Adipocyte (in vitro differentiated cells): ENCODE data around the gene UCP3.
"Not testable (repeated sequence)": the region's sequence is repeated elsewhere in the genome, so short reads cannot be mapped to it uniquely, and the experiment has no call there.

ENCODE experiments used
- DNase-seq: peaks from one replicate; pipeline ENCODE4 v3.0.0-alpha.2; 2015; ENCODE audit warnings: low read depth
- H3K27me3 ChIP-seq: replicated peaks from 2 replicates; pipeline ENCODE4 v1.7.0; 2013; ENCODE audit warnings: mild to moderate bottlenecking, low read length, moderate library complexity; ENCODE audit not compliant: control insufficient read depth, insufficient read depth
- H3K36me3 ChIP-seq: 2 replicates; pipeline ENCODE4 v1.7.0; 2013; ENCODE audit warnings: low read length, mild to moderate bottlenecking, moderate library complexity; ENCODE audit not compliant: control insufficient read depth, insufficient read depth, severe bottlenecking
- H3K4me1 ChIP-seq: 2 replicates; pipeline ENCODE4 v1.7.0; 2013; ENCODE audit warnings: mild to moderate bottlenecking, low read length, moderate library complexity; ENCODE audit not compliant: control insufficient read depth, insufficient read depth
- H3K4me3 ChIP-seq: 2 replicates; pipeline ENCODE4 v1.7.0; 2013; ENCODE audit warnings: mild to moderate bottlenecking, low read length, moderate library complexity
- H3K9ac ChIP-seq: 2 replicates; pipeline ENCODE4 v1.7.0; 2013; ENCODE audit warnings: mild to moderate bottlenecking, low read length, moderate library complexity
- H3K9me3 ChIP-seq: 2 replicates; pipeline ENCODE4 v1.7.0; 2013; ENCODE audit warnings: mild to moderate bottlenecking, low read length, moderate library complexity; ENCODE audit not compliant: control insufficient read depth

Gene UCP3

GRCh38 chr11:73997120-73997770 is 11.6 kb downstream of the UCP3 start:
- H3K9me3 ChIP-seq = no peaks in the 10 kb centered on the region
- no peaks in the 10 kb centered on the region for H3K36me3 ChIP-seq
- no peaks in the 10 kb centered on the region for H3K4me1 ChIP-seq
- H3K4me3 ChIP-seq = no peak overlapping the region
- no peak for DNase-seq
- no peaks in the 10 kb centered on the region for H3K27me3 ChIP-seq
- H3K9ac ChIP-seq = no peak overlapping the region

DNA sequence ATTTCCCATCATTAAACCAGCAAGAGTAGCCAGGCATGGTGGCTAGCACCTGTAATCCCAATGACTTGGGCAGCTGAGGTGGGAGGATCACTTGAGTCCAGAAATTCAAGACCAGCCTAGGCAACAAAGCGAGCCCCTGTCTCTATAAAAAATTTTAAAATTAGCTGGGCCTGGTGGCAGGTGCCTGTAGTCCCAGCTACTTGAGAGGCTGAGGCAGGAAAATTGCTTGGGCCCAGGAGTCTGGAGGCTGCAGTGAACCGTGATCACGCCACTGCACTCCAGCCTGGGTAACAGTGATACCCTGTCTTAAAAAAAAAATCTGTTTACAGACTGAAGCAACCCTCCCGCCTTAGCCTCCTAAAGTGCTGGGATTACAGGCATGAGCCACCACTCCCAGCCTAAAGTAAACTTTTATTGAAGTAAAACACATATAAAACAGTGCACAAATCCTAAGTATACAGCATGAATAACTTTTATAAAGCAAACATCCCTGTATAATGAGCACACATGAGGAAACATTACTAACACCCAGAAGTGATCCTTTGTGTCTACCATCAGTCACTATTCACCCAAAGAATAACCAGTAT is 12.6 kb downstream of the UCP3 start:
- H3K4me1 ChIP-seq = no peaks in the 10 kb centered on the region
- no peak for DNase-seq
- H3K4me3 ChIP-seq = no peak overlapping the region
- H3K27me3 ChIP-seq = peaks cover 3% of the 10 kb centered on the region
- no peaks in the 10 kb centered on the region for H3K36me3 ChIP-seq
- no peak overlapping the region for H3K9ac ChIP-seq
- H3K9me3 ChIP-seq = no peaks in the 10 kb centered on the region

GRCh38 chr11:73995731-73996130 is 13.2 kb downstream of the UCP3 start:
- H3K4me3 ChIP-seq = no peak overlapping the region
- no peaks in the 10 kb centered on the region for H3K9me3 ChIP-seq
- no peak overlapping the region for H3K9ac ChIP-seq
- no peaks in the 10 kb centered on the region for H3K4me1 ChIP-seq
- DNase-seq = no peak
- peaks cover 5% of the 10 kb centered on the region for H3K27me3 ChIP-seq
- H3K36me3 ChIP-seq = no peaks in the 10 kb centered on the region

GRCh38 chr11:73995247-73995646 is 13.6 kb downstream of the UCP3 start:
- Histone ChIP-seq H3K9me3 (no peaks in the 10 kb centered on the region), H3K36me3 (no peaks in the 10 kb centered on the region), H3K4me1 (no peaks in the 10 kb centered on the region), H3K27me3 (peaks cover 5% of the 10 kb centered on the region), H3K9ac (no peak overlapping the region), H3K4me3 (no peak overlapping the region)
- no peak for DNase-seq

DNA sequence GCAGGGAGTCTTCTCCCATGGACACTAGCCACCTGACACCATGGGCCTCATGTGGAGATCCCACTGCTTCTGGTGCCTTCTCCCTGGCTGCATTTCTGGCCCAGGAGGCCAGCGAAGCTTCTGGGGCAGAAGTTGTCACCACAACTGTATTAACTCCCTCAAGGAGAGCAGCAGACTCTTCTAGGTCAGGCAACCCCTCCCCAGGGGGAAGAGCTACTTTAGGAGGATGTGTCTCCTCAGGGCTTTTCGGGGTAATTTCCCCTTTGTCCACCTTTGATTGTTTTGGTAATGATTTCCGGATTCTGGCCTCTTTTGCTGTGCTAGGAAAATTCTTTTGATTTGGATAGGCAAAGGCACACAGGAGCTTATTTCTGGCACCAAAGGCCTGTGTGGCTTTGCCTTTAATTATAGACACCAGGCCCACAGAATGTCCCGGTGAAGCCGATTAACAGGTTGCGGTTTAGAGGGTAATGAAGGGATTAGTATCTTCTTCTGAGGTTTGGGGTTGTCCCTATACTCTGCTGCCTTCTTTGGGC is 17.3 kb downstream of the UCP3 start:
- no peaks in the 10 kb centered on the region for H3K4me1 ChIP-seq
- no peak overlapping the region for H3K4me3 ChIP-seq
- no peaks in the 10 kb centered on the region for H3K36me3 ChIP-seq
- no peaks in the 10 kb centered on the region for H3K9me3 ChIP-seq
- H3K9ac ChIP-seq = no peak overlapping the region
- H3K27me3 ChIP-seq = peaks cover 5% of the 10 kb centered on the region
- no peak for DNase-seq

DNA sequence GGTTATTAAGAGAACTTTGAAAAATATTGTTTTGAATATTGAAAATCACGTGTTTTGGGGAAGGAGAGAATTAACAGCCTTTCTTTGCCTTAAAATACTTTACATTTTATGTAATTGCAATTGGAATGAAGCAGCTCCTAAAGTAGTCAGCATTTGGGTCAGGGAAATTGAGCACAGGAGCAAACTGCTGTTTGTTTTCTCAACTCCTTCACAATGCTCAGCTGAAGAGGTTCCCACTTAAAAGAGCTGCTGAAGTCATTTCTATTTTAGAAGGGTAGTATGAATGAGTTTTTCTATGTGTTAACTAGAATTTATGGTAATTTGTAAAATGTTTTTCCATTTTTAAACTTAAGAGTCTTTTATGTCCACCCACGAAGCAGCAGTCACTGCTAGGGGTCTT is 18.2 kb downstream of the UCP3 start:
- DNase-seq = no peak
- H3K9me3 ChIP-seq = no peaks in the 10 kb centered on the region
- H3K36me3 ChIP-seq = no peaks in the 10 kb centered on the region
- no peaks in the 10 kb centered on the region for H3K4me1 ChIP-seq
- H3K4me3 ChIP-seq = no peak overlapping the region
- peaks cover 5% of the 10 kb centered on the region for H3K27me3 ChIP-seq
- H3K9ac ChIP-seq = no peak overlapping the region

DNA sequence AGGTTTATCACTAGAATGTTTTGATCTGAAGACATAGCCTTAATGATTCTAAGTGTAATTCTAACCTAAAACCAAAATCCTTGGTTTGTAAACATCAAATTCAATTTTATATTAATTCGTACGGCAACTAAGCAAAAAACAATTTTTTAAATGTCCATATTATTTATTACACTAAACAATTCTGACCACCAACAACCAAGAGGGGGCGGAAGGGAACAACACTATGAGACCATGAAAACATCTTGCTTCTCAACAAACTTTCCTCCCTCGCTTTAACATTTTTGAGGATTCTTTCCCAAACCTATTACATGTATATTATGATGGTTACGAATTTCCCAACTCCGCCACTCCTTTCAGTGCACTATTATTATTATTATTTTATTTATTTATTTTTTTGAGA is 19.7 kb downstream of the UCP3 start:
- DNase-seq = no peak
- Histone ChIP-seq H3K4me3 (no peak overlapping the region), H3K4me1 (no peaks in the 10 kb centered on the region), H3K27me3 (peaks cover 5% of the 10 kb centered on the region), H3K9ac (no peak overlapping the region), H3K36me3 (no peaks in the 10 kb centered on the region), H3K9me3 (no peaks in the 10 kb centered on the region)

GRCh38 chr11:73988227-73988626 is 20.7 kb downstream of the UCP3 start:
- Histone ChIP-seq H3K4me1 (peaks cover 6% of the 10 kb centered on the region), H3K27me3 (peaks cover 5% of the 10 kb centered on the region), H3K9ac (no peak overlapping the region), H3K9me3 (no peaks in the 10 kb centered on the region), H3K4me3 (no peak overlapping the region), H3K36me3 (no peaks in the 10 kb centered on the region)
- DNase-seq = no peak

GRCh38 chr11:73985661-73986060 is 23.2 kb downstream of the UCP3 start:
- not testable (repeated sequence) for H3K27me3 ChIP-seq, H3K4me1 ChIP-seq, H3K36me3 ChIP-seq, H3K9ac ChIP-seq, H3K4me3 ChIP-seq, H3K9me3 ChIP-seq, DNase-seq

DNA sequence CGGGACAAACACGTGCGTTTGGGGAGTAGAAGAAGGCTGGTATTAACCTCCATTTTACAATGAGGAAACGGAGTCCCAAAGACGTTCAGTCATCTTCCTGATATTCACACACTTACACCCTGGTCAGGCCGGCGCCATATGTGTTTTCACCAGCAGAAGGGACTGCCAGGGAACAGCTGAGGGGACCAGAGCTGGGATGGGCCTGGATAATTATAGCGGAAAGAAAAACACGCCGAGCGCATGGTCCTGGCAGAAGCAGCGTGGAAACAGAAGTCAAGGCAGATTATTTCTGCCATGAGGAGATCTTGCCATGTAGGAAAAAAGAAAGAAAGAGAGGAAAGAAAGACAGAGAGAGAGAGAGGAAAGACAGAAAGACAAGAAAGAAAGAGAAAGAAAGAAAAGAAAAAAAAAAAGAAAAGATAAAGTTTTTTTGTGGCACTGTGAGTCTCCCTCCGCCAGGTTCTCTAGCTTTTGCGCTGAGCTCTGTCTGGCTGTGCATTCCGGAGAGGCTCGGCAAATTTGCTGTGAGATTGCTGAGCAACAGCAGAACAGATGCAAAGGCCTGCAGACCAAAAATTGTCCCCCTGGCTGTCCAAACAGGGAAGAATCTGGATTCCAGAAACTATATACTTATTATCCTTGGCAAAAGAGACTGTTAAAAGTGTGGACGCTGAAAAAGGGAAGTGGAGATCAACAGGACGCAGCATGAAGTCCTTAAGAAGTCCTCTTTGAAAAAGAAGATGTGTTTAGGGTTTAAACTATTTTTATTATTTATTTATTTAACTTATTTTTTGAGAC is 24.9 kb downstream of the UCP3 start:
- H3K27me3 ChIP-seq = no peaks in the 10 kb centered on the region
- peaks cover 13% of the 10 kb centered on the region for H3K4me1 ChIP-seq
- DNase-seq = no peak
- H3K9ac ChIP-seq = peak overlapping the region; percentile 75
- H3K36me3 ChIP-seq = peaks cover 9% of the 10 kb centered on the region
- peak overlapping the region; percentile 83 for H3K4me3 ChIP-seq
- H3K9me3 ChIP-seq = no peaks in the 10 kb centered on the region

DNA sequence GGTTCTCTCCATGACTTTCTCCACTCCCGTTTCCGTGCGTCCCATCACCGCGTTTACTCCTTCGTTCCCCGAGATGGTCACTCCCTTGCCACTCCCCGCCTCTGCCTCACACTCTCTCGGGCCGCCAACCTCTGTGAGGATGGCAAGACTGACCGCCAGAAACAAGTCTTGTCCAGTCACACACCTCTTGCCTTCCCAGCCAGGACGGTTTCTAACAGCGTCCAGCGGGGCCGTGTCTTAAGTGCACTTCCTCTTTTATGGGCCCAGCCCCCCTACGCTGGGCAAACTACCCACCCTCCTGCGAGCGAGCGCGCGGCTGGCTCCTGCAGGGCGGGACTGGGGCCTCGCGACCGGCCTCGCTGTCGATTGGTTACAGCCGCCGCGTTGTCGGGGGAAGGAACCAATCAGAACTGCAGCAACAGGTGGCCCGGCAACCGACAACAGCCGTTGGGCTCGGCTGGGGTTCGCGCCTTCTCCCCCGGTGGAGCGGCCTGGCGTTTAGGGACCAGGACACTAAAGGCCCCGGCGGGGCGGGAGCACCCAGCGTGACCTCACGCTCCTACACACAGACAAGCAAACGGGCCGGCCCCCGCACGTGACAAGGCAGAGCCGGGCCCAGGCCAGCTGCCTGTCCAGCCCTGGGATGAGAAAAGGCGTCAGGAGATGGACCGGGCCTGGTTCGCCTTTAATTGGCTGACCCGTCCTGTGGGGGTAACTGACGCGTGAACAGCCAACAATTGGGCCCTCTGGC is 25.7 kb downstream of the UCP3 start:
- peaks cover 17% of the 10 kb centered on the region for H3K36me3 ChIP-seq
- peak overlapping the region; percentile 75 for H3K9ac ChIP-seq
- H3K4me3 ChIP-seq = peak overlapping the region; percentile 83
- no peaks in the 10 kb centered on the region for H3K27me3 ChIP-seq
- peaks cover 21% of the 10 kb centered on the region for H3K4me1 ChIP-seq
- H3K9me3 ChIP-seq = no peaks in the 10 kb centered on the region
- DNase-seq = peak; percentile 89
